HG03469 (cell line): ENCODE results near the gene SEMA7A.

Source experiments
- ATAC-seq: cut with Tn5 transposase; IDR thresholded peaks from one replicate; pipeline ENCODE4 v1.9.1; 2021; ENCODE audit warnings: mild to moderate bottlenecking, moderate library complexity, moderate number of reproducible peaks; ENCODE audit not compliant: unreplicated experiment

SEMA7A gene

DNA sequence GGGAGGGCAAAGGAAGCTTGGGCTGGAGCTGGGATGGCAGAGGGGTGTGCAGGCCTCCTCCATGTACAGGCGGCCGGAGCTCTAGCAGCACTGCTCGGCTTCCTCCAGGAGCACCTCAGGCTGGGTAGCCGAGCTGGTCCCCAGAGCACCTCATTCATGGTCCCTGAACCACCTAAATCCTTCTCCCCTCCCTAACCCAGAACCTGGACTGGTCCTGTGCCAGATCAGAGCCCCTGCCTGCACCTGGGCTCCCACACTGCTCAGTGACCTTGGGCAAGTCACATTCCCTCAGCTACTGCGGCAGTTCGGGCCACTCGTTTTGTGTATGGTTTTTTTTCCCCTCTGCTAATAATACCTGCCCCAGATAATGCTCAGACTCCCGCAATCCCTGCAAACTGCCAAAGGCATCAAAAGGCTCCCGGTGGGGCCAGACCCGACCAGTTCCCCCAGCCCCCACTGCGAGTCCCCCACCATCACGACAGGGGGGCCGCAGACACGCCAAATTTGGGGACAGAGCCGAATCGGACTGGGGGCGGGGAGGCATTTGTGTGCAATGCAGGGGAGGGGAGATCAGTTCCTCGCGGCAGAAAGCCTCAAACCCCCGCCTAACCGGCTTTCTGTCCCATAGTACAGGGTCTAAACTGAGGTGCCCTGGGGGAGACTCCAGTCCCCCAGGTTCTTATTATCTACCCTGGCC lies 1.3 kb downstream of the SEMA7A start:
- no peak for ATAC-seq

DNA sequence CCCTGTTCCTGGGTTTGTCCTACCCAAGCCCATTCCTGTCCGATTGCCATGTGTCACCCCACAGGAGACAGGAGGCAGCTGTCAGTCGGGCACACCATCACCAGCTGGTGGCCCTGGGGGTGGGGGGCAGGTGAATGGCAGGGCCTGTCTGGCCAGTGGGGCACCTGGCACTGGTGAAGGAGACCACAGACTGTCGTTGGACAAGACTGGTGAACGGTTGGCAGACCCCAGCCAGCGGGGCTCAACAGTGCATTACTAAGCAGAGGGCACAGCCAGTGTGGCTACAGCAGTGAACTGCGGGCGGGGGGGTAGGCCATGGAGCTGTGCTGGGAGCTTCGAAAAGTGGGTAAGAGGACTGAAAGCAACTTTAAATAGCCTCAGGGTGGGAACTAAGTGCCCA lies 2.1 kb downstream of the SEMA7A start:
- ATAC-seq: no peak

DNA sequence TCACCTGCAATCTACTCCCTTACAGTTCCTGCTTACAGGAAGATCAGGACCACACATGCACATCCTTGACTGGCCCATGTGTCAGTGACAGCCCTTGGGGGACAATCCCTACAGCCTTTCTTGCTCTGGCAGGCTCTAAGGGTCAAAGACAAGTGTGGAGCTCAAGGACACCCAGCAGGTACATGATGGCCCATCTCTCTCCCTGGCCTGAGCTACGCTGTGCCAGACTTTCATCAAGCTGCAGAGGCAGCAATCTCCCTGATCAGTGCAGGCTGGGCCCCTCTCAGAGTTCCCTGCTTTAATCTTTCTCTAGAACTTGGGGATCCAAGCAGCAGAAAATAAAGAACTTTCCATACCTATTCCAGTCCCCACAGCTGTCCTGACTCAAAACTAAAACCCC lies 2.6 kb downstream of the SEMA7A start:
- no peak for ATAC-seq

DNA sequence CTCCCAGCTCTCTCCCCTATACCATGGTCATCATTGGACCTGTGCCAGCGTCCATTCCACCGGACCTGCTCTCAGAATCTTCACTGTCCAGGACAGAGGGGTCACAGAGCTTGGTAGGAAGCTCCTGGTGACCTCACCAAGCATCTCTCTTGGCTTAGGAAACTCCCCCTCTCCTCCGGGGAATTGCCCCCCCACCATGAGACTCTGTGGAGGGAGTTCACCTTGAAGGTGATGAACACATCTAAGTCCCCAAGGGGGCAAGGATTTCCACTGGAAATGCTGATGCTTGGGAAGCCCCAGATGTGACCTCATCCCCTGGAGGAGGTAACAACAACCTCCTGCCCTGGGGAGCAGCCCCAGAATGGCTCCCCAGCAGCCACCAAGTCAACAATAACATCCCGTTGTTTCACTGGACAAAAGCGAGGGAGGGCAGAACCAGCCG lies 3.2 kb downstream of the SEMA7A start:
- no peak for ATAC-seq

DNA sequence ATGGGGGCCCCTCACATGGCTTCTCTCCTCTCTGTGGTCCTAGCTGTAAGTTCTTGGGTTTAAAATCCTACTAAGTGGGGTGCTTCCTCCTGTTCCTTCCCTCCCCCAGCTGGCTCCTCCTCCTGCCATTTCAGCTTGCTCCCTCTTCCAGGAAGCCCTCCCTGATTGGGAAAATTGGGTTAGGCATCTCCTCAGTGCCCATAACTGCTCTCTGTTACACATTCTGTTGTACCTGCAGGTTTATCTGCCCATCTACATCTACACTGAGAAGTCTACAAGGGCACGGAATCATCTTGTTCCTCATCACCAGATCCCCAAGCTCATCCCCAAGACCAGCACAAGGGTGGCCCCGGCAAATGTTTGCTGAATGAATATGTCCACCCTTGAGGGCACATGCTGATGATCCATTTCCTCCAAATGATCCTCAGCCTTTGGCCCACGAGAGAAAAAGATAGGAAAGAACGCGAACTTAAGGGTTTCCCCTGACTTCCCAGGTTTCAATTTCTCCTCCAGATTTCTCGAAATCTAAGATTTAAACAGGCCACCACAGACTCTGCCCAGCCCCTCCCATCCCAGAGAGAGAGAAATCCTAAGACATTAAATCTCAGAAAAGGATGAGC lies 3.9 kb downstream of the SEMA7A start:
- ATAC-seq: no peak

DNA sequence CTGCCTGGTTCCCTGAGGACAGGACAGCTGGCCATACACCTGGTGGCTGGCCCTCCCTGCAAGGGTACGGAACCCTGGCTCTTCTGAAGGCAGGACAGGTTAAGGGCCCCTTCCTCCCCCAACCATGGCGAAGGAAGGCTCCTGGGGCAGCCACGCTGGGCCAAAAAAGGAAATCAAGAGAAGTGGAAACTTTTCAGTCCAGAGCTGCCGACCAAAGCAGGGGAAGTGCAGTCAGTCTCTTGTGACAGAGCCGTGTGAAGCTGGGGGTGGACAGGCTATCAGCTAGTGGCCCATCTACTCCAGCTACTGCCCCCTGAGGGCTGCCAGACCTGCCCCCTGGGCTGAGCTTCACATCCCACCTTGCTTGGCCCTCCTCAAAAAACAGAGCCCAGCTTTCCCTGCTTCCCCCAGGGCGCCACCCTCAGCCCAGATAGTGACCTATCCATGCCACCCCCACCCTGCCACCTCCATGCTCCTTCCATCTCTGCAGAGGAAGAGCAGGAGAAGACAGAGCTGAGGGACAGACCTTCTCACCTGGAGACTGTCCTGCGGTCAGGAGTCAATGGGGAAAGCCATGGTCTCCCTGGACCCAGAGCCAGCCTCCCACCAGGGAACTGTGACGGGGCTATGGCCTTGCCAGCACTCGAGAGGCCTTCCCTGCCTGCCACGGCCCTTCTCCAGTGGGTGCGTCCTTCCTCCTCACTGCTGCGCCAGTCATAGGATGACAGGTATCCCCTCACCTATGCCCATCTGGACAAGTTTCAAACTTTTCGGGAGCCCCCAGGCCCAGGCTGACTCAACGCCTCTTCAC lies 4.6 kb downstream of the SEMA7A start:
- no peak for ATAC-seq

DNA sequence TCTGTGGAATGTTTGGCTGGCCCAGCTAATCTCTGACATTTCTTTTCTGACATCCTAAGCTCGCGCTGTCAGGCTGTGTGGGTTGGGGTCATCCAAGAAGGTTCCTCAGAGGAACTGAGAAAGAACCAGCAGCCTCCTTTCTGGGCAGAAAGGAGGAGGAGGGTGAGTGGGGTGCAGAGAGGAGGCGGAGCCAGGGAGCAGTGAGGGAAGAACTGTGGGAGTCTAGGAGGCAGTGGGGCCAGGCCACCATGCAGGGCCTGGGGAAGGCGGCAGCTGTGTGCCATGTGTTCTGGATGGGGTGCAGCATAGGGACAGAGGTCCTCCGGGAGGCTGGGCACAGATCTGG lies 5.3 kb downstream of the SEMA7A start:
- ATAC-seq: no peak

DNA sequence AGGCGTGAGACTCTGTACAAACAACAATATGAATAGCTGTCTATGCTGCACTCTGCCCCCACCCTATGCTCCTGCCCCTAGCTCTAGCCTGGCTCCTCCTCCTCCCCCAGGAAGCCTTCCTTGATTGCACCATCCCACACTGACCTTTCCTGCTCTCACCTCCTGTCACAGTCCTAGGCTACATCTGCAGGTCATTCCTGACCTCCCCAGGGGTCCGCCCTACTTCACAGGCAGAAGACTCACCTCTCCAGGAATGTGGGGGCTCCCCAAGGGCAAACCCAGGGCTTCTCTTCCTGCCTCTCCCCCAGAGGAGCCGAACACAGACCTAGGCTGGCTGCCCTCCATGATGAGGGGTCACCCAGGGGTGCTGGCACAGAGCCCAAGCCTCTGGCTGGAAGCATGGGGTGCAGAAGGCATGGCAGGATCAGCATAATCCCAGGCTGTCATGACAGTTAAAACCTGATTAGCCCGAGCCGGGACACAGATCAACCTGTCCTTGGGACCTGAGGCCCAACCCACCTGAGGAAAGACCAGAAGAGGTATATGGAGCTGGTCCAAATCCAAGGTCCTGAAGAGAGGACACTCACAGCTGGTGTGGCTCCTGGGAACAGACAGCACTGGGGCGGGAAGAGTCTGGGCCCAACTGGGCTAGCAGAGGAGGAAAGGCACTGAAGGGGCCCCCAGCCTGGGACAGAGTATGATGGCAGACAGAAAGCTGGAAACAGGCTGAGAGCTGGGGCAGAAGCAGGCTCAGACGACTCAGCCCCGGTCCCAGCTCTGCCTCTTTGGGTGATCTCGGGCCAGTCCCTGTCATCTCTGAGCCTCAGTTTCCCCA lies 5.9 kb downstream of the SEMA7A start:
- no peak for ATAC-seq

DNA sequence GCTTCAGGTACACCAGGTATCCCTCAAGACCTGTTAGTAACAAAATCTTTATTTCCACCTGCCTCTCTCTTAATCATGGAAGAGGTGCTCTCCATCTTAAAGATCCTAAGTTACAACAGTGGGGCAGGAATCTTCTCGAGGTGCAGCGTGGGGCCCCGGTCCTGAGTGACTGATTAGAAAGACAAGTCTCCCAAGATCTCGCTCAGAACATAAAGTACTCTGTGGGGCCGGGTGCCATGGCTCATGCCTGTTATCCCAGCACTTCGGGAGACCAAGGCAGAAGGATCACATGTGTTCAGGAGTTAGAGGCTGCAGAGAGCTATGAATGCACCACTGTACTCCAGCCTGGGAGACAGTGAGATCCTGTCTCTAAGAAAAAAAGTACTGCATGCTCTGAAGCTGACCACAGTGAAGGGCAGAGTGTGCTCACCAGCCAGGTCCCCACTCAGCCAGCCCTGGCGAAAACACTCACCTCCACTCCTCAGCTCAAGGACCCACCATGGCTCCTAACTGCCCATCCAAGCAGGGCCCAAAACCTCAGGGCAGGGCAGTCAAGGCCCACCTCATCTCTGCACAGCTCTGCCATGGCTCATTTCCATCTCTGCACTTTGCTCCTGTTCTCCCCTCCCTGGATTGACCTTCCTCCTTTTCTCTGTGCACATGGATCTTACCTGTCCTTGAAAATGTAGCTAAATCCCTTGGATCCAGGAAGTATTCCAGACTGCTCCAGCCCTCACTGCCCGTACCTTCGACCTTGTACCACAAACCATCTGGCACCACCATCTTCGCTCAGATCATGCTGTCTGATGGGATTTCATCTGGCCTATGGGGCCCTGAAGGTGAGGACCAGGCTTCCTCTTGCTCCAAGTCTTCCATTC lies 7.1 kb downstream of the SEMA7A start:
- ATAC-seq: no peak

DNA sequence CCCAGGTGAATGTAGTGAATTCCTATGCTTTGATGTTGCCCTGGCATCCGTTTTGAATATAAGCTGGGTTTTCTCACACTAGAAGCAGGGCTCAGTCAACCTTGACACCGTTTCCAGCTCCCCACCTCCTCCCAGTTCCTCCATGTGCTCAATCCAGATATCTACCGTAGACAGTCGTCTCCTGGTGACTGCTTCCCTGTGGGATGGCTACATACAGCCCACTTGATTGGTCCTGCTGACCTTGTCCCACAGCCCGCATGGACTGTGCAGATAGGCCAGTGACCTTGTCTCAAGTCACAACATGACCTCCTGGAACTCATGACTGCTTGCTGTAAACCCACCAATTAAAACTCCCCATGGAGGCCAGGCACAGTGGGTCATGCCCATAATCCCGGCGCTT lies 8.1 kb downstream of the SEMA7A start:
- ATAC-seq: no peak

DNA sequence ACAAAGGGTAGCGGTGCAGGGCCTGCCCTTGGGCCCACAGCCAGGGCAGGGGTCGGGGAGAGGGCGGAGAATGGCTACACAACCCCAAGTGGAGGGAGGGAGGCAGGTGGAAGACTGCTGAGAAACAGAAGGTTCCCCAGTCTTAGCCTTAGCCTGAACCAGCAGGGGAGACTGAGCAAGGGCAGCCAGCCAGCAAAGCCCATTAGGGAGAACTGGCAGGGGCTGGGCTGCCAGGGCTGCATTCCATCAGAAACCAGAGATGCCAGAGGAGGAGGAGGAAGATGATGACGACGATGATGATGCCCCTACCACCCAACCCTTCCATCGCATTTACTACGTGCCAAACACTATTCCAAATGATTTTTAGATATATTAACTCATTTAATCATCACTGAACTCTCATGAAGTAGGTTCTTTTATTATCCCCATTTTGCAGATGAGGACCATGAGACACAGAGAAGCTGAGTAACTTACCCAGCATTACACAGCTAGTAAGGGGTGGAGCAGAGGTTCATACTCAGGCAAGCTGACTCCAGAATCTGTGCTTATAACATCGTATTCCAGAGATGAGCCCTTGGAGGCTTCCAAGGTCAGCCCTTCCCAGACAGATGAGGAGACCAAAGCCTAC lies 8.7 kb downstream of the SEMA7A start:
- no peak for ATAC-seq

DNA sequence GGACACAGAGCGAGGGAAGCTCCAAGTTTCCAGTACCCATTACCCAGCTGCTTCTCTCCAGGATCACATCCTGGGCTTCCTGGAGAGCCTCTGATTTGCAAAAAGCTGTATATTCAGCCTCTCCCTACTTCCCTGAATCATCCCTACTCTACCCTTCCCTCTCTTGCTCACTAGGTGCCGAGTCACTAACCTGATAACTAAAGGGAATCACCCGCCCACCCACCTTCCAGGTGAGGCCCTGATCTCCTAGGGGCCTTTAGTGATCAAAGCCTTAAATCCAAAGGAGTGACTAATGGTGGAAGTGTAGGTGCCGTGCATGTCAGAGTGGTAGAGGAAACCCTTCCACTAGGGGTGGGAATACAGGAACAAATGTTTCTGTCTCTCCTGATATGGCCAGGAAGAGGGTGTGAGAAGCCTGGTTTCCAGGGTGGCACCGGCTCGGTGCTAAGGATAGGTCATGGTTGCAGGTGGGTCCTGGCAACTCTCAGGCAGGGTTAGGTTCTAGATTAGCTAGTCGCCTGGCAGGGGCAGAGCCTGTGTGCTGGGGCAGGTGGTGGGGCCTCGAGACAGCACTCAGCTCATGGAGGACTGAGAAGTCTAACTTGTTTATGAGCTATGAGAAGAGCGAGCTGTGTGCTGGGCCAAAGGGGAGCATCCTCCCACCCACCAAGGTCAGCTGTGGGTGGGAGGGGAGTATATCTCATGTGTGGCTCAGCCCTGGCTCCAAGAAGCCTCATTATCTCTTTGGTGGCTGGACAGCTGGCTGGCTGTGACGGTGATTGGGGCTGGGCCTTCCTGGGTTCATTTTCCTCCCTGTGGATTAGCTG lies 10.1 kb downstream of the SEMA7A start:
- no peak for ATAC-seq

DNA sequence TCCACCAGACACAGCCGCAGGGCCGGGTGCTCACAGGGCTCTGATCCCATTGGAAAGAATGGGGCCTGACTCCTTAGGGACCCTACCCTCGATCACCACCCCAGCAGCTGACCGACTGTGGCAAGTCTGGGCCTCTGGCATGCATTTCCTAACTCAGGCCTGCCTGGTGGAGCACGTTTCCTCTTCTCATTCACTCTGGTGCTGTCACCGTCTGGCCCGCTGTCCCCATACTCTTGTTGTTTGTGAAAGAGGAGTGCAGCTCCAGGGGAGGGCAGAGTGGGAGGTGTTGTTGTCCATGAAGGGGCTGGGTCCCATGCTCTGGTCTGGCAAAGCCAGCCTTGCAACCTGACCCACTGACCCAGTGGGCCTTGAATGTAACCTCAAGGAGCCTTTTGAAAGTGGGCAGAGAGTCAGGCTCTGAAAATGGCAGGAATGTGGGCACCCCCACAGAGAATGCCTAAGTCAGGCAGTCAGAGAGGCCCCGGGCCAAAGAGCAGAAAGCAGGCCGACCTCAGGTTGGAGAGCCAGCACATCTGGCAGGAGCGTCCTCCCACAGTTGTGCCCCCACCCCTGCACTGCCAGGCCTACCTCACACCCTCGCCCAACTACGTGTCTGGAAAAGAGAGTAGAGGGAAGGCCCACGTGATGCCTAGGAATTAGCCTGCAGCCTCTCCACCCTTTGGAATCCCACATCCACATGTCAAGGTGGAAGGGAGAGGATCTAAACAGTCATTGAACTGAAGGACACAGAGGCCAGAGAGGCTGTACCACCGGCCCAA lies 10.9 kb downstream of the SEMA7A start:
- no peak for ATAC-seq

DNA sequence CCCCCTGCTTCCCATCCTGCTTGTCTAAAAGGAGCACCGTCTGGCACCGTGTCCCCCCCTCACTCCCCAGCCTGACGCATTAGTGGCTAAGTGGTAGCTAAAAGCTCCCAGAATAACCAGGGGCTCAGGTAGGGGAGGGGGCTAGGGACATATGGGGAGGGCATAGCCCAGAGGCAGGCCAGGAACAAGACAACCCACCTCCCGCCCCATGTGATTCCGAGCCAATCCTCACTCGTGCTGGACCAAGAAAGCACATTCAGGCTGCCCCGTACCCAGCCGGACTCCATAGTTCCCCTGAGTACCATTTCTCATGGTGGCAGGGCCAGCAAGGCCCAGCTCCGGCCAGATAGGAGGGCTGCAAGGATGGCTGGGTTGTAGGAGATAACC lies 11.5 kb downstream of the SEMA7A start:
- no peak for ATAC-seq

DNA sequence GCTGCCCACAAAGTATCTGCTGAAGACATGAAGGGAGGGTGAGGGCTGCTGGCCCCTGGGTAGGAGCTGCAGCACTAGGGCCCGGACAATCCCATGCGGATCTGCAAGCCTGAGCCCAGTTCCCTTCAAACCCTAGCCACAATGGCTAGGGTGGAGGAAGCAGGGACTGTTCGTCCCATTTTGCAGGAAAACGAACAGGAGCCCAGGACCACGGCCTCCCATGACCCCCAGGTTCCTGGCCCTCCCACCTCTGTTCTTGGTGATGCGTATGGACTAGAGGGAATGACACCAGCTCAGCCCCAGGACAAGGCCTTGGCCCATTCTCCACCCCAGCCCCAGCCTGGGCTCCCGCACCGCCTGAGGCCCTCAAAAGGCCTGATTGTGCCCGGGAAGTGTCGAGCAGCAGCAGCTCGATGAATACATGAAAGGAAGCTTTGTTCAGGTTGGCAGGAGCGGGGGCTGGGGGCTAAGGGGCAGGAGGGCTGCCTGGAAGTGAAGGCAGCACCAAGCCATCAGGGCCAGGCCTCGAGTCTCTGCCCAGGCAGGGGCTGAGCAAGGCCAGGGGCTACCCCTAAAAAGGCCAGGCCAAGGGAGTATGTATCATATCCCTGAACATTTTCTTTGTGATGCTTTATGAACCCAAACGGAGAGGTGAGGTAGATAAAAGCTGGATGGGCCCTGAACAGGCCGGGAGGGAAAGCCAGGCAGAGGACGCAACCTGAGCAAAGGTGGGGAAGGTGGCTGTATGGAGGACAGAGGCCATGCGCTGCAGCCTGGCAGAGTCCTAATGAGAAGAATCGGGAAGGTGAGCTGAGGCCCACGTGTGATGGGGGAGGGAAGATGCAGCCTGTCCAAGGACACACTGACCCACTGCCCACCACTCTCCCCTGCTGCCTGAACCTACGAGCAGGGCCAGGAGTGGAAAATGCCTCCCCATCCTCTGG lies 12.2 kb downstream of the SEMA7A start:
- ATAC-seq: no peak

DNA sequence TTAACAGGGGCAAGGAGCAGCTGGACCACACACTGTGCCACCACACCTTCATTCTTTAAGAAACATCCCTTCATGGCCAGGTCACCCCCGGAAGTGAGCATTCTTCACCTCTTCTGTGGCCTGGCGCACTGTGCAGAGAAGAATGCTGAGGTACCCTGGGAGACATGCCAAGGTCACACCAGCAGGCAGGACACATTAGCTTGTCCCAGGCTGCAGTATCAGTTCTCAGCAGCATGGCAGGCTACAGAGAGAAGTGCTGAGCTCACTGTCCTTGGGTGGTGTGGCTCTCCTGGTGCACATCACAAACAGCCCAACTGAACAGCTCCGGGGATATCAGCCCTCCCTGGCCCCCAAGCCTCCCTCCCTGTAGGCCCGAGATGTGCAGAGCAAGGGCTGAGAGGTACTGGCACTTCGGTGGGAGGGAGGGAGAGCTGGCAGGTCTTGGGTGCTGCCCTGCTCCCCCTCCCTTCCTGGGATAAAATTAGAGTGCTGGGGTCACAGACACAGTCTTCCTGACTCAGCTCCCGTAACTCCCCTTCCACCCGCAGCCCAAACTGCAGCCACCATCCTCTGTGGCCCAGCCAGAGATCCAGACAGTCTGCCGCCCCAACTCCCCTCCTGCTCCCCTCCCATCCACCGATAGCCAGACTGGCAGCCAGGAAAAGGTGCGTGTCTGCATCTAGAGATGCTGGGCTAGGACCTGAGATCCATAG lies 13.4 kb downstream of the SEMA7A start:
- no peak for ATAC-seq
